IMR-90 (cell line): ENCODE measurements around the gene TMEM143.

ENCODE experiments used
- CEBPB ChIP-seq: IDR thresholded peaks from 2 replicates; pipeline ENCODE4 v1.6.1; 2012; ENCODE audit warnings: low read depth, low read length, improper control_type of control experiment
- CTCF ChIP-seq: conservative IDR thresholded peaks from 2 replicates; pipeline ENCODE4 v1.5.1; 2012; ENCODE audit warnings: mild to moderate bottlenecking, low read depth, low read length, improper control_type of control experiment
- ELK1 ChIP-seq: fragments of 150-350 bp; IDR thresholded peaks from 2 replicates; pipeline ENCODE4 v1.6.1; 2016; ENCODE audit warnings: low read depth, mild to moderate bottlenecking, low read length, moderate library complexity, borderline replicate concordance
- FOS ChIP-seq: fragments of 150-350 bp; IDR thresholded peaks from 2 replicates; pipeline ENCODE4 v1.6.1; 2016; ENCODE audit warnings: low read depth, low read length
- MAFK ChIP-seq: IDR thresholded peaks from 2 replicates; pipeline ENCODE4 v1.6.1; 2012; ENCODE audit warnings: low read depth, low read length, improper control_type of control experiment
- MAZ ChIP-seq: IDR thresholded peaks from 2 replicates; pipeline ENCODE4 v1.6.1; 2012; ENCODE audit warnings: low read depth, mild to moderate bottlenecking, low read length, improper control_type of control experiment, moderate library complexity, borderline replicate concordance
- NFE2L2 ChIP-seq: fragments of 150-350 bp; IDR thresholded peaks from 2 replicates; pipeline ENCODE4 v1.6.1; 2016; ENCODE audit warnings: low read depth, mild to moderate bottlenecking, low read length
- POLR2A ChIP-seq: IDR thresholded peaks from 2 replicates; pipeline ENCODE4 v1.6.1; 2012; ENCODE audit warnings: mild to moderate bottlenecking, low read depth, low read length
- RAD21 ChIP-seq: IDR thresholded peaks from 2 replicates; pipeline ENCODE4 v1.6.1; 2012; ENCODE audit warnings: low read length, improper control_type of control experiment
- RCOR1 ChIP-seq: IDR thresholded peaks from 2 replicates; pipeline ENCODE4 v1.6.1; 2012; ENCODE audit warnings: mild to moderate bottlenecking, low read length, improper control_type of control experiment; ENCODE audit not compliant: insufficient replicate concordance
- RFX5 ChIP-seq: IDR thresholded peaks from 2 replicates; pipeline ENCODE4 v1.8.0; 2012; ENCODE audit warnings: low read depth, mild to moderate bottlenecking, low read length, moderate library complexity
- SMC3 ChIP-seq: fragments of 150-350 bp; IDR thresholded peaks from 2 replicates; pipeline ENCODE4 v1.6.1; 2016; ENCODE audit warnings: low read depth, mild to moderate bottlenecking, antibody characterized with exemption, low read length, moderate library complexity
- USF2 ChIP-seq: fragments of 150-350 bp; IDR thresholded peaks from 2 replicates; pipeline ENCODE4 v1.6.1; 2017; ENCODE audit warnings: mild to moderate bottlenecking, antibody characterized with exemption, low read length, low read depth

- TF ChIP-seq CTCF (no peak), POLR2A (no peak), NFE2L2 (no peak), MAFK (no peak), RAD21 (no peak), SMC3 (no peak), RFX5 (no peak), CEBPB (no peak), FOS (no peak), MAZ (no peak), USF2 (no peak), ELK1 (no peak), RCOR1 (no peak)
Observed at GRCh38 chr19:48318286-48318987, 45.3 kb downstream of the TMEM143 start.
